MM.1S (cell line): Measurements from ENCODE around the gene RETSAT.
"Not testable (repeated sequence)": the region's sequence is repeated elsewhere in the genome, so short reads cannot be mapped to it uniquely, and the experiment has no call there.

Experiments used
- DNase-seq: peaks from one replicate; pipeline ENCODE4 v3.0.0-alpha.2; 2015
- H2AFZ ChIP-seq: fragments of 300-600 bp; sonication (generic); 2 replicates; pipeline ENCODE4 v1.6.0; 2016; ENCODE audit warnings: antibody characterized with exemption, low read length
- H3F3A ChIP-seq: fragments of 300-600 bp; sonication (generic); 2 replicates; pipeline ENCODE4 v1.6.1; 2016; ENCODE audit warnings: mild to moderate bottlenecking, antibody characterized with exemption, low read length, moderate library complexity, mixed read lengths; ENCODE audit not compliant: insufficient read depth
- H3K27ac ChIP-seq: fragments of 300-600 bp; sonication (generic); 2 replicates; pipeline ENCODE4 v1.5.1; 2016; ENCODE audit warnings: mild to moderate bottlenecking, low read length
- H3K27me3 ChIP-seq: fragments of 300-600 bp; sonication (generic); replicated peaks from 2 replicates; pipeline ENCODE4 v1.6.0; 2016; ENCODE audit warnings: low read length; ENCODE audit not compliant: insufficient read depth
- H3K36me3 ChIP-seq: fragments of 300-600 bp; sonication (generic); replicated peaks from 2 replicates; pipeline ENCODE4 v1.6.1; 2016; ENCODE audit warnings: mild to moderate bottlenecking, low read length, mixed read lengths; ENCODE audit not compliant: insufficient read depth
- H3K4me1 ChIP-seq: fragments of 300-600 bp; sonication (generic); 2 replicates; pipeline ENCODE4 v1.6.1; 2016; ENCODE audit warnings: low read length, mixed read lengths
- H3K4me2 ChIP-seq: fragments of 300-600 bp; sonication (generic); 2 replicates; pipeline ENCODE4 v1.6.0; 2016; ENCODE audit warnings: low read depth, low read length
- H3K4me3 ChIP-seq: fragments of 300-600 bp; sonication (generic); 2 replicates; pipeline ENCODE4 v1.5.1; 2016; ENCODE audit warnings: low read length, mixed read lengths
- H3K79me2 ChIP-seq: fragments of 300-600 bp; sonication (generic); 2 replicates; pipeline ENCODE4 v1.6.1; 2016; ENCODE audit warnings: mixed run types, low read length, mixed read lengths
- H3K9ac ChIP-seq: fragments of 300-600 bp; sonication (generic); 2 replicates; pipeline ENCODE4 v1.6.1; 2016; ENCODE audit warnings: low read length, mixed read lengths
- H3K9me2 ChIP-seq: fragments of 300-600 bp; sonication (generic); replicated peaks from 2 replicates; pipeline ENCODE4 v1.6.1; 2016; ENCODE audit warnings: mild to moderate bottlenecking, low read length, mixed read lengths; ENCODE audit not compliant: insufficient read depth
- H3K9me3 ChIP-seq: fragments of 300-600 bp; sonication (generic); replicated peaks from 2 replicates; pipeline ENCODE4 v1.6.1; 2016; ENCODE audit warnings: mild to moderate bottlenecking, low read length, mixed read lengths; ENCODE audit not compliant: insufficient read depth
- H4K20me1 ChIP-seq: fragments of 300-600 bp; sonication (generic); 2 replicates; pipeline ENCODE4 v1.6.1; 2016; ENCODE audit warnings: mild to moderate bottlenecking, low read length, moderate library complexity, mixed read lengths; ENCODE audit not compliant: insufficient read depth
- EZH2 ChIP-seq: fragments of 300-600 bp; sonication (generic); optimal IDR thresholded peaks from 2 replicates; pipeline ENCODE3; 2017; ENCODE audit warnings: low read depth, mild to moderate bottlenecking, antibody characterized with exemption, low read length, mixed read lengths
- EZH2phosphoT487 ChIP-seq: fragments of 300-600 bp; sonication (generic); IDR thresholded peaks from 2 replicates; pipeline ENCODE4 v1.6.1; 2018; ENCODE audit warnings: antibody characterized with exemption, low read length
- TF ChIP-seq, protein P1 (sequence below): fragments of 300-600 bp; sonication (generic); IDR thresholded peaks from 2 replicates; pipeline ENCODE4 v1.5.1; 2016; ENCODE audit warnings: antibody characterized with exemption, low read length, mixed read lengths

The RETSAT gene

DNA sequence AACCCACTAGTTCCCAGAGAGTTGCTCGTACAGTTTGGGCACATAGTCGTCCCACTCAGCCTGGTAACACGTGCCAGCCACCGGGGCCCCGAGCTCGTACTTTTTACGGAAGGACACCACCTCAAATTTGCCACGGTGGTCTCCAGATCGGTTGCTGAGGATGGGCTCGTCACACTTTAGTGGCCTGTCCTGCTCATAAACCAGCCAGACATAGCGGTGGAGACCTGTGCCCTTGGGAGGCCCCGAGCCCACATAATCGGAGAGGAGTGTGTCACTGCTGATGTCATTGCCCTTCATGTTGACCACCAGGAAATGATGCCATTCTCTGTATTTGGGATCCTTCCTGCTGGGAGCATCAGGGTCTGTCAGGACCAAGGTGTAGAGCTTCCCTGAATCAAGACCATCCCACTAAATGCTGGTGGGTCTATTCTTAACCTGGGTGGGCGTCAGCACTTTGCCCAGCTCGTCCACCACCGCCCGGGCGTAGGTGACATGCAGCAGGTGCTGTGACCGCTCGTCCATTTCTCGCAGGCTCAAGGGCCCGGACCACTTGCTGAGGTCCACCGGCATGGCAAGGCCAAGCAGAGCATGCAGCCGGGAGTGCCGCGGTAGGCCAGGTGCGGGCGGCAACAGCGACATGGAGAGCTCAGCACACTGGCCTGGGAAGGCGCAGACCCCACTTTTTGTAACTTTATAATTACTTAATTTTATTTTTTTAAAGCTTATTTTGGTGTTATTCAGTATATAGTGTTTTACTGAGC, 12.9 kb downstream of the RETSAT start:
- Histone ChIP-seq H3K9me2 (no peaks in the 10 kb centered on the region), H3K27me3 (no peaks in the 10 kb centered on the region), H3K36me3 (no peaks in the 10 kb centered on the region), H2AFZ (no peak overlapping the region), H4K20me1 (no peaks in the 10 kb centered on the region), H3K79me2 (no peaks in the 10 kb centered on the region), H3K27ac (no peak overlapping the region), H3K4me1 (0 out of 2 replicates have a peak, but pooled peaks cover 4% of the 10 kb centered on the region), H3K9ac (no peak overlapping the region), H3K4me2 (no peak overlapping the region), H3K9me3 (no peaks in the 10 kb centered on the region), H3K4me3 (no peak overlapping the region), H3F3A (0 out of 2 replicates have a peak, but pooled peaks cover 5% of the 10 kb centered on the region)
- TF ChIP-seq EZH2 (no peak), EZH2phosphoT487 (no peak)
- TF ChIP-seq, protein P1, sequence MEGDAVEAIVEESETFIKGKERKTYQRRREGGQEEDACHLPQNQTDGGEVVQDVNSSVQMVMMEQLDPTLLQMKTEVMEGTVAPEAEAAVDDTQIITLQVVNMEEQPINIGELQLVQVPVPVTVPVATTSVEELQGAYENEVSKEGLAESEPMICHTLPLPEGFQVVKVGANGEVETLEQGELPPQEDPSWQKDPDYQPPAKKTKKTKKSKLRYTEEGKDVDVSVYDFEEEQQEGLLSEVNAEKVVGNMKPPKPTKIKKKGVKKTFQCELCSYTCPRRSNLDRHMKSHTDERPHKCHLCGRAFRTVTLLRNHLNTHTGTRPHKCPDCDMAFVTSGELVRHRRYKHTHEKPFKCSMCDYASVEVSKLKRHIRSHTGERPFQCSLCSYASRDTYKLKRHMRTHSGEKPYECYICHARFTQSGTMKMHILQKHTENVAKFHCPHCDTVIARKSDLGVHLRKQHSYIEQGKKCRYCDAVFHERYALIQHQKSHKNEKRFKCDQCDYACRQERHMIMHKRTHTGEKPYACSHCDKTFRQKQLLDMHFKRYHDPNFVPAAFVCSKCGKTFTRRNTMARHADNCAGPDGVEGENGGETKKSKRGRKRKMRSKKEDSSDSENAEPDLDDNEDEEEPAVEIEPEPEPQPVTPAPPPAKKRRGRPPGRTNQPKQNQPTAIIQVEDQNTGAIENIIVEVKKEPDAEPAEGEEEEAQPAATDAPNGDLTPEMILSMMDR: no peak
- DNase-seq: no peak

DNA sequence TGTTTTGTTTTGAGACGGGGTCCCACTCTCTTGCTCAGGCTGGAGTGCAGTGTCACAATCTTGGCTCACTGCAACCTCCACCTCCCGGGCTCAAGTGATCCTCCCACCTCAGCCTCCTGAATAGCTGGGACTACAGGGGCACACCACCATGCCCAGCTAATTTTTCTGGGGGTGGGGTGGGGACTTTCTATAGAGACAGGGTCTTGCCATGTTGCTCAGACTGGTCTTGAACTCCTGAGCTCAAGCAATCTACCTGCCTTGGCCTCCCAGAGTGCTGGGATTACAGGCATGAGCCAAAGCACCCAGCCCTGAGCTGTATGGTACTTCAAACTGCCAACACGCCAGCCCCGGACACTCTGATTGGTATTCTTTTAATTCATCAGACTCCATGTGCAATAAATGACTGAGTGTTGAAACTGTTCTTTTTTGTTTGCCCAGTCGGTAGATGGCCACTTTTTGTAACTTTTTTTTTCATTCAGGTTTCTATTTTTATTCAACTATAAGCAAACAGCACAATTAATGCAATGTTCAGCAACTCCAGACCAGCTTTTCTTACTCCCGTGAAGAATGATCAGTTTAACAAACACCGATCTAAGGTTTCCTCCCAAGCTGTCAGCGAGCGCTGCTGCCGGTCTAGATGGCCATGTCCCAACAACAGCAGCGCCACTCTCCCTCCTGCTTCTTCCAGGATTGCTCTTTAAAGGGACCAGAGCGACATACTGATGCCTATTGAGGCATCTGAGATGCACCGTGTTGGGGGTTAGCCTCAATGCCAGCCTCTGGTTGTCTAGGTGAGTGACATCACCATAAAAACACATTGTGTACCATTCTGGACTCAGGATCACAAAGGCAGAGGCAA, 14.1 kb downstream of the RETSAT start:
- Histone ChIP-seq H3K79me2 (no peaks in the 10 kb centered on the region), H3K27me3 (no peaks in the 10 kb centered on the region), H3K4me1 (0 out of 2 replicates have a peak, but pooled peaks cover 4% of the 10 kb centered on the region), H3K4me3 (no peak overlapping the region), H3K4me2 (no peak overlapping the region), H2AFZ (no peak overlapping the region), H3K9me2 (no peaks in the 10 kb centered on the region), H3K27ac (no peak overlapping the region), H3F3A (0 out of 2 replicates have a peak, but pooled peaks cover 5% of the 10 kb centered on the region), H3K9me3 (no peaks in the 10 kb centered on the region), H3K36me3 (no peaks in the 10 kb centered on the region), H4K20me1 (no peaks in the 10 kb centered on the region), H3K9ac (no peak overlapping the region)
- no peak for DNase-seq
- TF ChIP-seq, protein P1: no peak
- TF ChIP-seq EZH2 (no peak), EZH2phosphoT487 (no peak)

GRCh38 chr2:85334928-85335327, 19.4 kb downstream of the RETSAT start:
- no peaks in the 10 kb centered on the region for H3K79me2 ChIP-seq
- no peak overlapping the region for H2AFZ ChIP-seq
- H3K9me3 ChIP-seq: no peaks in the 10 kb centered on the region
- H4K20me1 ChIP-seq: no peaks in the 10 kb centered on the region
- H3K27me3 ChIP-seq: no peaks in the 10 kb centered on the region
- no peaks in the 10 kb centered on the region for H3K36me3 ChIP-seq
- no peak for DNase-seq
- H3K27ac ChIP-seq: no peak overlapping the region
- 0 out of 2 replicates have a peak, but pooled peaks cover 5% of the 10 kb centered on the region for H3F3A ChIP-seq
- H3K4me1 ChIP-seq: 0 out of 2 replicates have a peak, but pooled peaks cover 4% of the 10 kb centered on the region
- H3K4me3 ChIP-seq: no peak overlapping the region
- H3K9me2 ChIP-seq: no peaks in the 10 kb centered on the region
- H3K4me2 ChIP-seq: no peak overlapping the region
- TF ChIP-seq, protein P1: no peak
- TF ChIP-seq EZH2: no peak
- no peak for TF ChIP-seq EZH2phosphoT487
- no peak overlapping the region for H3K9ac ChIP-seq

DNA sequence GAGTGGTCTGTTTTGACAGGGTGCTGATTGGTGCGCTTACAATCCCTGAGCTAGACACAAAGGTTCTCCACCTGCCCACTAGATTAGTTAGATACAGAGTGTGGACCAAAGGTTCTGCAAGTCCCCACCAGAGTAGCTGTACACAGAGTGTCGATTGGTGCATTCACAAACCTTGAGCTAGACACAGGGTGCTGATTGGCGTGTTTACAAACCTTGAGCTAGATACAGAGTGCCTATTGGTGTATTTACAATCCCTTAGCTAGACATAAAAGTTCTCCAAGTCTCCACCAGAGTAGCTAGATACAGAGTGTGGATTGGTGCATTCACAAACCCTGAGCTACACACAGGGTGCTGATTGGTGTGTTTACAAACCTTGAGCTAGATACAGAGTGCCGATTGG, 20.5 kb downstream of the RETSAT start:
- H3K9me2 ChIP-seq, H3K36me3 ChIP-seq, H3K9ac ChIP-seq, H3K27ac ChIP-seq, DNase-seq, H4K20me1 ChIP-seq, H2AFZ ChIP-seq, H3K4me3 ChIP-seq, H3K27me3 ChIP-seq, H3F3A ChIP-seq, H3K4me1 ChIP-seq, H3K79me2 ChIP-seq, H3K4me2 ChIP-seq, H3K9me3 ChIP-seq: not testable (repeated sequence)
